Measurements from ENCODE around the gene GPC1.
"Not testable (repeated sequence)": the region's sequence is repeated elsewhere in the genome, so short reads cannot be mapped to it uniquely, and the experiment has no call there.

Gene GPC1

GRCh38 chr2:240469239-240469636 is 33.8 kb downstream of the GPC1 start:
- no peak for DNase-seq

- no peak for DNase-seq
These were observed 34.3 kb downstream of the GPC1 start for GRCh38 chr2:240469740-240470139.

- no peak for DNase-seq
These were observed 36.8 kb downstream of the GPC1 start for GRCh38 chr2:240472078-240472790.

GRCh38 chr2:240473211-240473610 is 37.7 kb downstream of the GPC1 start:
- DNase-seq, result no peak

- no peak for DNase-seq
These were observed 42.5 kb downstream of the GPC1 start for GRCh38 chr2:240477916-240478315.

- no peak for DNase-seq
These were observed 43.1 kb downstream of the GPC1 start for GRCh38 chr2:240478346-240479110.

GRCh38 chr2:240479111-240479501 is 43.6 kb downstream of the GPC1 start:
- no peak for DNase-seq

GRCh38 chr2:240480834-240481623 is 45.6 kb downstream of the GPC1 start:
- DNase-seq, result no peak

GRCh38 chr2:240481720-240482119 is 46.3 kb downstream of the GPC1 start:
- DNase-seq, result no peak

- DNase-seq, result no peak
These were observed 46.7 kb downstream of the GPC1 start for GRCh38 chr2:240482141-240482540.

- DNase-seq, result no peak
These were observed 56.0 kb downstream of the GPC1 start for GRCh38 chr2:240491483-240491882.

GRCh38 chr2:240494194-240494793 is 58.8 kb downstream of the GPC1 start:
- no peak for DNase-seq

GRCh38 chr2:240494942-240495341 is 59.5 kb downstream of the GPC1 start:
- DNase-seq, result not testable (repeated sequence)

- peak in 1 of 3 donors; percentile 23 for DNase-seq
These were observed 61.6 kb downstream of the GPC1 start for GRCh38 chr2:240497082-240497481.

GRCh38 chr2:240498171-240498957 is 62.9 kb downstream of the GPC1 start:
- DNase-seq, result no peak

GRCh38 chr2:240498958-240499260 is 63.4 kb downstream of the GPC1 start:
- DNase-seq, result no peak

GRCh38 chr2:240499309-240500301 is 64.1 kb downstream of the GPC1 start:
- DNase-seq, result no peak

- DNase-seq, result no peak
These were observed 65.3 kb downstream of the GPC1 start for GRCh38 chr2:240500561-240501423.

- no peak for DNase-seq
These were observed 66.1 kb downstream of the GPC1 start for GRCh38 chr2:240501531-240501991.

GRCh38 chr2:240502059-240502429 is 66.6 kb downstream of the GPC1 start:
- DNase-seq, result no peak
